Astrocyte (in vitro differentiated cells and primary cell): Measurements from ENCODE around the gene SPOCK3. TPM values are rescaled to one million over a fixed set of nuclear protein-coding genes. Genes with fewer than 3 reads are reported as not detected.

ENCODE experiments used
- DNase-seq: peaks from one replicate; pipeline ENCODE4 v3.0.0-alpha.2; 2010; ENCODE audit warnings: low read depth
- FAIRE-seq: peaks from 2 replicates; lab custom pipeline; 2011; peaks lifted over from hg19 to GRCh38; lab: Jason Lieb, UNC
- H2AFZ ChIP-seq: 2 replicates; pipeline ENCODE4 v1.6.0; 2012; ENCODE audit warnings: low read depth, low read length, inconsistent platforms
- H3K27ac ChIP-seq: 2 replicates; pipeline ENCODE4 v1.5.1; 2011; ENCODE audit warnings: low read depth, low read length, inconsistent platforms
- H3K27me3 ChIP-seq: 2 replicates; pipeline ENCODE4 v1.6.0; 2011; ENCODE audit warnings: low read length, inconsistent platforms; ENCODE audit not compliant: insufficient read depth
- H3K36me3 ChIP-seq: 2 replicates; pipeline ENCODE4 v1.5.1; 2011; ENCODE audit warnings: low read length, inconsistent platforms; ENCODE audit not compliant: insufficient read depth
- H3K4me1 ChIP-seq: 2 replicates; pipeline ENCODE4 v1.5.1; 2011; ENCODE audit warnings: low read length, inconsistent platforms; ENCODE audit not compliant: insufficient read depth
- H3K4me2 ChIP-seq: 2 replicates; pipeline ENCODE4 v1.6.0; 2012; ENCODE audit warnings: low read length, inconsistent platforms
- H3K4me3 ChIP-seq: 2 replicates; pipeline ENCODE4 v1.5.1; 2011; ENCODE audit warnings: low read depth, mild to moderate bottlenecking, low read length, inconsistent platforms; ENCODE audit not compliant: insufficient read depth
- H3K79me2 ChIP-seq: 2 replicates; pipeline ENCODE4 v1.6.0; 2012; ENCODE audit warnings: mild to moderate bottlenecking, low read length, inconsistent platforms; ENCODE audit not compliant: insufficient read depth
- H3K9ac ChIP-seq: 2 replicates; pipeline ENCODE4 v1.6.0; 2012; ENCODE audit warnings: mild to moderate bottlenecking, low read length, inconsistent platforms
- H3K9me3 ChIP-seq: 2 replicates; pipeline ENCODE4 v1.5.1; 2012; ENCODE audit warnings: low read depth, mild to moderate bottlenecking, low read length, inconsistent platforms; ENCODE audit not compliant: insufficient read depth
- H4K20me1 ChIP-seq: 2 replicates; pipeline ENCODE4 v1.6.0; 2012; ENCODE audit warnings: low read length, inconsistent platforms; ENCODE audit not compliant: insufficient read depth
- H3K27ac Mint-ChIP-seq: one replicate; pipeline ENCODE4 v1.8.0; 2021; ENCODE audit warnings: mild to moderate bottlenecking, mixed read lengths; ENCODE audit not compliant: unreplicated experiment
- H3K27me3 Mint-ChIP-seq: one replicate; pipeline ENCODE4 v1.8.0; 2021; ENCODE audit warnings: low read depth, mixed read lengths; ENCODE audit not compliant: unreplicated experiment
- H3K36me3 Mint-ChIP-seq: one replicate; pipeline ENCODE4 v1.8.0; 2021; ENCODE audit warnings: low read depth, mixed read lengths; ENCODE audit not compliant: unreplicated experiment
- H3K4me1 Mint-ChIP-seq: one replicate; pipeline ENCODE4 v1.8.0; 2021; ENCODE audit warnings: low read depth, mixed read lengths; ENCODE audit not compliant: unreplicated experiment
- H3K4me3 Mint-ChIP-seq: one replicate; pipeline ENCODE4 v1.8.0; 2021; ENCODE audit warnings: mild to moderate bottlenecking, moderate library complexity, mixed read lengths; ENCODE audit not compliant: unreplicated experiment
- H3K9me3 Mint-ChIP-seq: one replicate; pipeline ENCODE4 v1.8.0; 2021; ENCODE audit warnings: mild to moderate bottlenecking, mixed read lengths; ENCODE audit not compliant: unreplicated experiment
- EZH2 ChIP-seq: IDR thresholded peaks from 2 replicates; pipeline ENCODE4 v1.6.1; 2012; ENCODE audit warnings: mild to moderate bottlenecking, low read length, inconsistent platforms; ENCODE audit not compliant: insufficient read depth
- total RNA-seq: library from RNA; stranded (reverse); gene quantifications from 2 replicates; pipeline ENCODE4 v1.2.1, GENCODE V29; 2021
- TF ChIP-seq, protein P1 (sequence below): IDR thresholded peaks from 2 replicates; pipeline ENCODE4 v1.5.1; 2011; ENCODE audit warnings: low read depth, mild to moderate bottlenecking, inconsistent platforms, low read length, moderate library complexity; ENCODE audit not compliant: insufficient read depth

The SPOCK3 gene
- total RNA-seq, 1 donor from 2014 or later: 0.59 TPM

DNA sequence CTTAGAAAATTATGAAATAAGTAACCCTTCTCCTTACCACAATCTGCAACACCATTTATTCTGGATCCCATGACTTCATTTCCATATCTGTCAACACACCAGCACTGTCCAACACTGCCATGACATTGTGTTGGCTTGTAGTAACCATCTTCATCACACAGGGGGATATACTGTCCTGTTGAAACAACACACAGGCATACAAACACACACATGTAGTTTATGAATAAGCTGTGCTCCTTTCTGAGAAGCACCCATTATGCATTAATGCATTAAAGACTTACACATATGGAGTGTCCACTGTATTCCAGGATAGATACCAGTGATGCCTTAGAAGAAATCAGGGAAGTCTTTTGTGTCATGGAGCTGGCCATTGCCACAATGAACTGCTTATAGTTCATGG, 496.9 kb downstream of the SPOCK3 start:
- no peak overlapping the region for H2AFZ ChIP-seq
- H3K4me1 Mint-ChIP-seq: no peaks in the 10 kb centered on the region
- H3K4me2 ChIP-seq: no peak overlapping the region
- H3K4me3 ChIP-seq: no peak overlapping the region
- H4K20me1 ChIP-seq: no peaks in the 10 kb centered on the region
- H3K9ac ChIP-seq: no peak overlapping the region
- no peak for FAIRE-seq
- no peak overlapping the region for H3K27ac Mint-ChIP-seq
- no peaks in the 10 kb centered on the region for H3K79me2 ChIP-seq
- DNase-seq: no peak
- TF ChIP-seq, protein P1, sequence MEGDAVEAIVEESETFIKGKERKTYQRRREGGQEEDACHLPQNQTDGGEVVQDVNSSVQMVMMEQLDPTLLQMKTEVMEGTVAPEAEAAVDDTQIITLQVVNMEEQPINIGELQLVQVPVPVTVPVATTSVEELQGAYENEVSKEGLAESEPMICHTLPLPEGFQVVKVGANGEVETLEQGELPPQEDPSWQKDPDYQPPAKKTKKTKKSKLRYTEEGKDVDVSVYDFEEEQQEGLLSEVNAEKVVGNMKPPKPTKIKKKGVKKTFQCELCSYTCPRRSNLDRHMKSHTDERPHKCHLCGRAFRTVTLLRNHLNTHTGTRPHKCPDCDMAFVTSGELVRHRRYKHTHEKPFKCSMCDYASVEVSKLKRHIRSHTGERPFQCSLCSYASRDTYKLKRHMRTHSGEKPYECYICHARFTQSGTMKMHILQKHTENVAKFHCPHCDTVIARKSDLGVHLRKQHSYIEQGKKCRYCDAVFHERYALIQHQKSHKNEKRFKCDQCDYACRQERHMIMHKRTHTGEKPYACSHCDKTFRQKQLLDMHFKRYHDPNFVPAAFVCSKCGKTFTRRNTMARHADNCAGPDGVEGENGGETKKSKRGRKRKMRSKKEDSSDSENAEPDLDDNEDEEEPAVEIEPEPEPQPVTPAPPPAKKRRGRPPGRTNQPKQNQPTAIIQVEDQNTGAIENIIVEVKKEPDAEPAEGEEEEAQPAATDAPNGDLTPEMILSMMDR: no peak
- no peaks in the 10 kb centered on the region for H3K27me3 Mint-ChIP-seq
- no peaks in the 10 kb centered on the region for H3K36me3 ChIP-seq
- no peaks in the 10 kb centered on the region for H3K36me3 Mint-ChIP-seq
- no peaks in the 10 kb centered on the region for H3K9me3 Mint-ChIP-seq
- no peaks in the 10 kb centered on the region for H3K27me3 ChIP-seq
- no peaks in the 10 kb centered on the region for H3K4me1 ChIP-seq
- H3K4me3 Mint-ChIP-seq: no peak overlapping the region
- H3K9me3 ChIP-seq: no peaks in the 10 kb centered on the region
- no peak overlapping the region for H3K27ac ChIP-seq

DNA sequence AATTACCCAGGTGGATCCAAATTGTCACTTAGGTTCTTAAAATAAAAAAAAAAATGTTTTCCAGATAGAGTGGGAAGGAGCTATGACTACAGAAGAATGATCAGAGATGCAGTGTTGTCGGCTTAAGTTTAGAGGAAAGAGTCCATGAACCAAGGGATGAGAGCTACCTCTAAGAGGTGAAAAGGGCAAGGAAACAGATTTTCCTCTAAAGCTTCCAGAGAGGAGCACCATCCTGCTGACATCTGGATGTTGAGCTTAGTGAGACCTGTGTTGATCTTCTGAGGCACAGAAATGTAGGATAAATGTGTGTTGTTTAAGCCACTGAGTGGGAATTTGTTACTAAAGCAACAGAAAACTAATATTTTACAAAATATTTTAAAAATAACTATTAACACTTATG, 498.7 kb downstream of the SPOCK3 start:
- H3K4me3 ChIP-seq: no peak overlapping the region
- H3K4me1 ChIP-seq: no peaks in the 10 kb centered on the region
- TF ChIP-seq, protein P1: no peak
- no peak for TF ChIP-seq EZH2
- Mint-ChIP-seq H3K27me3 (no peaks in the 10 kb centered on the region), H3K4me1 (no peaks in the 10 kb centered on the region), H3K36me3 (no peaks in the 10 kb centered on the region), H3K9me3 (no peaks in the 10 kb centered on the region), H3K4me3 (no peak overlapping the region), H3K27ac (no peak overlapping the region)
- no peaks in the 10 kb centered on the region for H3K36me3 ChIP-seq
- no peak overlapping the region for H3K9ac ChIP-seq
- no peak overlapping the region for H3K4me2 ChIP-seq
- FAIRE-seq (no peak), DNase-seq (no peak)
- no peak overlapping the region for H2AFZ ChIP-seq
- no peaks in the 10 kb centered on the region for H3K79me2 ChIP-seq
- no peak overlapping the region for H3K27ac ChIP-seq
- H3K27me3 ChIP-seq: no peaks in the 10 kb centered on the region
- no peaks in the 10 kb centered on the region for H4K20me1 ChIP-seq
- H3K9me3 ChIP-seq: no peaks in the 10 kb centered on the region

DNA sequence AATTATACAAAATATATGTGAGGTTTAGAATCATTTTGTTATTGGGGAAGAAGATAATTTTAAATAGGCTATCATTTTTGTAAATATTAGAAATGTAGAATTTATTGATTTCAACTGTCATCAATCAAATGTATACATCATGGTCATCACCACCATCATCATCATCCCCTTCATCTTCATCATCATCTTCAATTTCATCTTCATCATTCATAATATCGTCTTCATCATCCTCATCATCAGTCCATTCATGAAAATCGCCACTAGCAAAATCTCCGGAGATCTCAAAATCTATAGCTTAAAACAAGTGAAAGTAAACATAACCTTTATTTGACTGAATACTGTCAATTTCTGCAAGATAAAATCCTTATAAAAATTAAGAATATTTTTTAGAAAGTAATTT, 499.5 kb downstream of the SPOCK3 start:
- Histone ChIP-seq H3K4me1 (no peaks in the 10 kb centered on the region), H3K9me3 (no peaks in the 10 kb centered on the region), H3K4me3 (no peak overlapping the region), H3K27me3 (no peaks in the 10 kb centered on the region), H3K36me3 (no peaks in the 10 kb centered on the region), H2AFZ (no peak overlapping the region), H3K4me2 (no peak overlapping the region), H3K27ac (no peak overlapping the region), H4K20me1 (no peaks in the 10 kb centered on the region), H3K9ac (no peak overlapping the region), H3K79me2 (no peaks in the 10 kb centered on the region)
- Mint-ChIP-seq H3K27ac (no peak overlapping the region), H3K4me3 (no peak overlapping the region), H3K9me3 (no peaks in the 10 kb centered on the region), H3K27me3 (no peaks in the 10 kb centered on the region), H3K4me1 (no peaks in the 10 kb centered on the region), H3K36me3 (no peaks in the 10 kb centered on the region)
- DNase-seq: no peak
- no peak for TF ChIP-seq EZH2
- TF ChIP-seq, protein P1: no peak
- no peak for FAIRE-seq
